Heart left ventricle (tissue), 13 donors: Measurements from ENCODE around the gene PRXL2B.

Experiments used
- POLR2A ChIP-seq, 2 donors: fragments of 450-650 bp; IDR thresholded peaks; one replicate each; pipeline ENCODE4 v1.6.1; 2017; ENCODE audit warnings: antibody characterized with exemption in 2 of 2, mild to moderate bottlenecking in 2 of 2, moderate library complexity in 2 of 2
- TF ChIP-seq, protein P1 (sequence below), 12 donors: fragments of 200-600 bp; sonication (generic) in 4 of 12; IDR thresholded peaks; one replicate each; pipeline versions ENCODE4 v1.5.0 to v1.8.0; 2018 to 2022; ENCODE audit warnings: antibody characterized with exemption in 12 of 12, mild to moderate bottlenecking in 5 of 12
- donor health status: ischemic (EF 13 %, LVEDD 7.1; RV severe dilation, severe dysfunction).
- donor health status: DM: no; HTN: yes; CAD: no.
- donor health status: DM: no; HTN: no; CAD: no.
- donor health status: ischemic (EF 25% LVEDD 6.9; RV normal size, moderate dysfunction).
- donor health status: ischemic (EF 25% LVEDD 5.7; RV mildly dilated, moderate dysfunction).
- donor health status: ischemic (EF 35%, LVEDD 5.7; RV mildly dilated, moderate dysfunction).
- donor health status: nonischemic (EF 11% LVEDD 7.7; RV severe dilation, severe dysfunction).
- donor health status: DM: yes; HTN: yes; CAD: no.
- donor health status: PGD.
- donor health status: ischemic (EF 29% LVEDD 5.4; RV normal size, mild dysfunction).
- donor health status: nonischemic (EF 23%, LVEDD 6.1; RV moderate dilation, normal function).

DNA sequence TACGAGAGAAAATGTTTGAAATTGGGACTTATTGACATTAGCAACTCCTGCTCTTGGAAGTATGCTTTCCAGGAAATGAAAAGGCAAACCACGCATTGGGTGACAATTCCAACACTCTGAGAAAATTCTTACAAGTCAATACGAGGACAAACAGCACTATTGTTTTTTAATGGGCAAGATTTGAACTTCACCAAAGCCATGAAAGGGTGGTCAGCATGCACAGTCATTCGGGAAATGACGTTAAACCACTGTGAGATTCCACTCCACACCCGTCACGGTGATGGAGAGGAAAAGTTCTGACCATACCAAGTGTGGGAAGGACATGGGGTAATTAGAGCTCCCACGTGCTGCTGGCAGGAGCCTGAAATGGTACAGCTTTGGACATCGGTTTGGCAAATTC lies 12.2 kb upstream of the PRXL2B start:
- TF ChIP-seq, protein P1, sequence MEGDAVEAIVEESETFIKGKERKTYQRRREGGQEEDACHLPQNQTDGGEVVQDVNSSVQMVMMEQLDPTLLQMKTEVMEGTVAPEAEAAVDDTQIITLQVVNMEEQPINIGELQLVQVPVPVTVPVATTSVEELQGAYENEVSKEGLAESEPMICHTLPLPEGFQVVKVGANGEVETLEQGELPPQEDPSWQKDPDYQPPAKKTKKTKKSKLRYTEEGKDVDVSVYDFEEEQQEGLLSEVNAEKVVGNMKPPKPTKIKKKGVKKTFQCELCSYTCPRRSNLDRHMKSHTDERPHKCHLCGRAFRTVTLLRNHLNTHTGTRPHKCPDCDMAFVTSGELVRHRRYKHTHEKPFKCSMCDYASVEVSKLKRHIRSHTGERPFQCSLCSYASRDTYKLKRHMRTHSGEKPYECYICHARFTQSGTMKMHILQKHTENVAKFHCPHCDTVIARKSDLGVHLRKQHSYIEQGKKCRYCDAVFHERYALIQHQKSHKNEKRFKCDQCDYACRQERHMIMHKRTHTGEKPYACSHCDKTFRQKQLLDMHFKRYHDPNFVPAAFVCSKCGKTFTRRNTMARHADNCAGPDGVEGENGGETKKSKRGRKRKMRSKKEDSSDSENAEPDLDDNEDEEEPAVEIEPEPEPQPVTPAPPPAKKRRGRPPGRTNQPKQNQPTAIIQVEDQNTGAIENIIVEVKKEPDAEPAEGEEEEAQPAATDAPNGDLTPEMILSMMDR (IDR thresholded peaks at IDR 0.05) = no peak
- no peak for TF ChIP-seq POLR2A (IDR thresholded peaks at IDR 0.05)
